ENCODE results near the gene DBI. TPM values are rescaled to one million over a fixed set of nuclear protein-coding genes. Genes with fewer than 3 reads are reported as not detected.

The DBI gene
- total RNA-seq, 1 donor from 2014 or later = 59.2 TPM

DNA sequence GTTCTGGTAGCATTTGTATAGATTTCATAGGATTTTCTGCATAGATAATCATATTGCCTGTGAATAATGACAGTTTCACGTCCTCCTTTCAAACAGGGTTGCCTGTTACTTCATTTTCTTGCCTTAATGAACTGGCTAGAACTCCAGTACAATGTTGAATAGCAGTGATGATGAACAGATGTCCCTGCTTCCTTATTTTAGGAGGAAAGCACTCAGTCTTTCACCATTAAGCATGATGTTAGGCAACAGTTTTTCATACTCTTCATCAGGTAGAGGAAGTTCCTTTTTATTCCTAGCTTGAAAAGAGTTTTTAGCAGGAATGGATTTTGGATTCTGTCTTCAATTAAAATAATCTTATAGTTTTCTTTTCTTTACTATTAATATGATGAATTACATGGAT, 39.8 kb upstream of the DBI start:
- no peak for TF ChIP-seq CTCF (IDR thresholded peaks at IDR 0.05)
- no peak for DNase-seq (ENCODE audit: extremely low spot score, unreplicated experiment)
- no peaks in the 10 kb centered on the region for H3K9me3 Mint-ChIP-seq (ENCODE audit: unreplicated experiment)
- peaks cover 4% of the 10 kb centered on the region for H3K36me3 Mint-ChIP-seq (ENCODE audit: unreplicated experiment)
- no peak overlapping the region for H3K4me3 Mint-ChIP-seq (ENCODE audit: unreplicated experiment)
- no peak overlapping the region for H3K27ac Mint-ChIP-seq (ENCODE audit: unreplicated experiment)
- H3K4me1 Mint-ChIP-seq (ENCODE audit: unreplicated experiment) = no peaks in the 10 kb centered on the region
- H3K27me3 Mint-ChIP-seq (ENCODE audit: unreplicated experiment) = no peaks in the 10 kb centered on the region

- Mint-ChIP-seq H3K36me3 (ENCODE audit: unreplicated experiment) (peaks cover 4% of the 10 kb centered on the region), H3K27me3 (ENCODE audit: unreplicated experiment) (no peaks in the 10 kb centered on the region), H3K4me3 (ENCODE audit: unreplicated experiment) (no peak overlapping the region), H3K27ac (ENCODE audit: unreplicated experiment) (no peak overlapping the region), H3K4me1 (ENCODE audit: unreplicated experiment) (no peaks in the 10 kb centered on the region), H3K9me3 (ENCODE audit: unreplicated experiment) (no peaks in the 10 kb centered on the region)
- no peak for TF ChIP-seq CTCF (IDR thresholded peaks at IDR 0.05)
- no peak for DNase-seq (ENCODE audit: extremely low spot score, unreplicated experiment)
Observed at GRCh38 chr2:119327431-119327830, 39.3 kb upstream of the DBI start.

DNA sequence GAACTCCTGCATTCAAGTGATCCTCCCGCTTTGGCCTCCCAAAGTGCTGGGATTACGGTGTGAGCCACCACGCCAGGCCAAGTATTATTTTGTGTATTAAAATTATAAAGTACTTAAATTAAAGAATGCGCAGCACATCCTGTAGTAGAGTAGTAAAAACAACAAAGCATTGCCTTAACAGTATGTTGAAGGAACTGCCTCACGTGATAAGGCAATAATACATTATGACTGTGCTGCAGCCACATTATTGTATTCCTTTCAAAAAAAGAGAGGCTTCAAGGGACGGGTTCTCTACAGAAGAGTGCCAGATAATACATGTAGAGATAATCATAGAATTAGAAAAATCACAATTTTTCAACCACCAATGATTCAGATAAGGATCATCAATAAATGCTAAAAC, 33.8 kb upstream of the DBI start:
- no peaks in the 10 kb centered on the region for H3K4me1 Mint-ChIP-seq (ENCODE audit: unreplicated experiment)
- no peaks in the 10 kb centered on the region for H3K9me3 Mint-ChIP-seq (ENCODE audit: unreplicated experiment)
- no peaks in the 10 kb centered on the region for H3K27me3 Mint-ChIP-seq (ENCODE audit: unreplicated experiment)
- no peak for TF ChIP-seq CTCF (IDR thresholded peaks at IDR 0.05)
- no peak overlapping the region for H3K4me3 Mint-ChIP-seq (ENCODE audit: unreplicated experiment)
- no peak for DNase-seq (ENCODE audit: extremely low spot score, unreplicated experiment)
- H3K27ac Mint-ChIP-seq (ENCODE audit: unreplicated experiment) = no peak overlapping the region
- H3K36me3 Mint-ChIP-seq (ENCODE audit: unreplicated experiment) = peaks cover 9% of the 10 kb centered on the region

DNA sequence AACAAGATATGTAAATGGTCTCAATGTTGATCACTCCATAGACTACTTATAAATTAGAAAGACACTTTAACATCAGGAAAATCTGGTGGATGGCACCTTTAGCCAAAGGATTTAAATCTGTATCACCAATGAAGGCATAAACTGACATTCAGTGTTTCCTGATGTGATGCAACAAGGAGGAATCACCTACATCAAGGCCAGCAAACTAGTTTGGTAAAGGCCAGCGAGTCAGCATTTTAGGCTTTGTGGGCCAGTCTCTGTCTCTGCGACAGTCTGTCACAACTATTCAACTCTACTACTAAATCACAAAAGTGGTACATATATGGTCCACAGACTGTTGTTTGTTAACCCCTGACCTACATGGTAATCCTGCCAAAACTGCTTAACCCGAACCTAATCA, 33.4 kb upstream of the DBI start:
- Mint-ChIP-seq H3K27ac (ENCODE audit: unreplicated experiment) (no peak overlapping the region), H3K27me3 (ENCODE audit: unreplicated experiment) (no peaks in the 10 kb centered on the region), H3K9me3 (ENCODE audit: unreplicated experiment) (no peaks in the 10 kb centered on the region), H3K36me3 (ENCODE audit: unreplicated experiment) (peaks cover 9% of the 10 kb centered on the region), H3K4me1 (ENCODE audit: unreplicated experiment) (no peaks in the 10 kb centered on the region), H3K4me3 (ENCODE audit: unreplicated experiment) (no peak overlapping the region)
- TF ChIP-seq CTCF (IDR thresholded peaks at IDR 0.05) = no peak
- DNase-seq (ENCODE audit: extremely low spot score, unreplicated experiment) = no peak

DNA sequence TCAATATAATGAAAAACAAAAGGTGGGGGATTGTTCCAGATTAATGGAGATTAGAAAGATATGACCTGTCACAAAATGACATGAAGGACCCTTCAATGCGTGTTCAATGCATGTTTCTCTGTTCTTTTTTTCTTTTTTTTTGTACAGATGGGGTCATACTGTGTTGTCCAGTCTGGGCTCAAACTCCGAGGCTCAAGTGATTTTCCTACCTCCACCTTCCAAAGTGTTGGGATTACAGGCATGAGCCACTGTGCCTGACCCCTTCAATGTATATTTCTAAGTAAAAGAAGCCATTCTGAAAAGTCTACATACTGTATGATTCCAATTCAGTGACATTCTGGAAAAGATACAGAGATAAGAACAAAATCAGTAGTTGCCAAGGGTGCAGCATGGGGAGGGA, 32.9 kb upstream of the DBI start:
- TF ChIP-seq CTCF (IDR thresholded peaks at IDR 0.05) = no peak

More for the DNA sequence above, 32.9 kb upstream of the DBI start:
- Mint-ChIP-seq H3K27me3 (ENCODE audit: unreplicated experiment) (no peaks in the 10 kb centered on the region), H3K4me3 (ENCODE audit: unreplicated experiment) (no peak overlapping the region), H3K9me3 (ENCODE audit: unreplicated experiment) (no peaks in the 10 kb centered on the region), H3K27ac (ENCODE audit: unreplicated experiment) (no peak overlapping the region), H3K36me3 (ENCODE audit: unreplicated experiment) (peaks cover 9% of the 10 kb centered on the region), H3K4me1 (ENCODE audit: unreplicated experiment) (no peaks in the 10 kb centered on the region)
- DNase-seq (ENCODE audit: extremely low spot score, unreplicated experiment) = no peak

Data from osteocyte (in vitro differentiated cells).